Effector memory CD4-positive, alpha-beta T cell (primary cell): ENCODE measurements around the gene YTHDF1.

Experiments
- DNase-seq, 3 donors: peaks; one replicate each; pipeline ENCODE4 v3.0.0-alpha.2; 2020
- H3K27ac ChIP-seq: 2 replicates; pipeline ENCODE4 v1.7.0; 2013; ENCODE audit warnings: mild to moderate bottlenecking, low read length, moderate library complexity; ENCODE audit not compliant: insufficient read depth, poor library complexity, severe bottlenecking
- H3K27me3 ChIP-seq: replicated peaks from 2 replicates; pipeline ENCODE4 v1.7.0; 2013; ENCODE audit warnings: mild to moderate bottlenecking, low read length; ENCODE audit not compliant: insufficient read depth, control insufficient read depth, poor library complexity, severe bottlenecking
- H3K36me3 ChIP-seq: 2 replicates; pipeline ENCODE4 v1.7.0; 2013; ENCODE audit warnings: mild to moderate bottlenecking, low read length, moderate library complexity; ENCODE audit not compliant: control insufficient read depth, insufficient read depth
- H3K4me1 ChIP-seq: 2 replicates; pipeline ENCODE4 v1.7.0; 2013; ENCODE audit warnings: low read length, mild to moderate bottlenecking; ENCODE audit not compliant: control insufficient read depth, insufficient read depth, poor library complexity, severe bottlenecking
- H3K4me3 ChIP-seq: 2 replicates; pipeline ENCODE4 v1.7.0; 2013; ENCODE audit warnings: low read length, low read depth, mild to moderate bottlenecking; ENCODE audit not compliant: insufficient read depth, poor library complexity, severe bottlenecking
- H3K9me3 ChIP-seq: 2 replicates; pipeline ENCODE4 v1.7.0; 2013; ENCODE audit warnings: mild to moderate bottlenecking, low read length, moderate library complexity; ENCODE audit not compliant: control insufficient read depth

YTHDF1 gene

GRCh38 chr20:63212393-63212730 is 3.6 kb downstream of the YTHDF1 start:
- H3K27ac ChIP-seq: no peak overlapping the region
- H3K4me1 ChIP-seq: peaks cover 24% of the 10 kb centered on the region
- H3K9me3 ChIP-seq: no peaks in the 10 kb centered on the region
- no peaks in the 10 kb centered on the region for H3K27me3 ChIP-seq
- no peak overlapping the region for H3K4me3 ChIP-seq
- no peak for DNase-seq
- H3K36me3 ChIP-seq: peaks cover 55% of the 10 kb centered on the region

- no peaks in the 10 kb centered on the region for H3K9me3 ChIP-seq
- H3K36me3 ChIP-seq: peaks cover 70% of the 10 kb centered on the region
- no peak for DNase-seq
- no peak overlapping the region for H3K4me3 ChIP-seq
- H3K4me1 ChIP-seq: peaks cover 19% of the 10 kb centered on the region
- no peak overlapping the region for H3K27ac ChIP-seq
- H3K27me3 ChIP-seq: no peaks in the 10 kb centered on the region
Observed at GRCh38 chr20:63210011-63210605, 5.8 kb downstream of the YTHDF1 start.

GRCh38 chr20:63208346-63208909 is 7.5 kb downstream of the YTHDF1 start:
- Histone ChIP-seq H3K27ac (no peak overlapping the region), H3K27me3 (no peaks in the 10 kb centered on the region), H3K36me3 (peaks cover 81% of the 10 kb centered on the region), H3K9me3 (no peaks in the 10 kb centered on the region), H3K4me3 (no peak overlapping the region), H3K4me1 (peaks cover 12% of the 10 kb centered on the region)
- no peak for DNase-seq

GRCh38 chr20:63206878-63207277 is 9.1 kb downstream of the YTHDF1 start:
- H3K36me3 ChIP-seq: peaks cover 83% of the 10 kb centered on the region
- H3K27ac ChIP-seq: no peak overlapping the region
- H3K4me1 ChIP-seq: peaks cover 4% of the 10 kb centered on the region
- no peaks in the 10 kb centered on the region for H3K27me3 ChIP-seq
- no peaks in the 10 kb centered on the region for H3K9me3 ChIP-seq
- no peak overlapping the region for H3K4me3 ChIP-seq
- DNase-seq: no peak

GRCh38 chr20:63205896-63206295 is 10.0 kb downstream of the YTHDF1 start:
- Histone ChIP-seq H3K4me1 (peaks cover 3% of the 10 kb centered on the region), H3K9me3 (no peaks in the 10 kb centered on the region), H3K4me3 (no peak overlapping the region), H3K27me3 (no peaks in the 10 kb centered on the region), H3K27ac (no peak overlapping the region), H3K36me3 (peaks cover 79% of the 10 kb centered on the region)
- DNase-seq: no peak

- H3K9me3 ChIP-seq: no peaks in the 10 kb centered on the region
- H3K4me1 ChIP-seq: no peaks in the 10 kb centered on the region
- H3K36me3 ChIP-seq: peaks cover 69% of the 10 kb centered on the region
- H3K4me3 ChIP-seq: no peak overlapping the region
- H3K27ac ChIP-seq: no peak overlapping the region
- no peaks in the 10 kb centered on the region for H3K27me3 ChIP-seq
- no peak for DNase-seq
Observed at GRCh38 chr20:63204362-63204761, 11.6 kb downstream of the YTHDF1 start.

GRCh38 chr20:63202811-63203526 is 13.0 kb downstream of the YTHDF1 start:
- no peak overlapping the region for H3K27ac ChIP-seq
- H3K4me3 ChIP-seq: no peak overlapping the region
- no peak for DNase-seq
- H3K9me3 ChIP-seq: no peaks in the 10 kb centered on the region
- H3K36me3 ChIP-seq: peaks cover 59% of the 10 kb centered on the region
- no peaks in the 10 kb centered on the region for H3K27me3 ChIP-seq
- H3K4me1 ChIP-seq: no peaks in the 10 kb centered on the region

GRCh38 chr20:63202021-63202420 is 13.9 kb downstream of the YTHDF1 start:
- H3K27me3 ChIP-seq: no peaks in the 10 kb centered on the region
- no peak overlapping the region for H3K27ac ChIP-seq
- H3K4me1 ChIP-seq: no peaks in the 10 kb centered on the region
- H3K4me3 ChIP-seq: no peak overlapping the region
- H3K9me3 ChIP-seq: no peaks in the 10 kb centered on the region
- DNase-seq: no peak
- peaks cover 57% of the 10 kb centered on the region for H3K36me3 ChIP-seq

GRCh38 chr20:63198606-63199005 is 17.3 kb downstream of the YTHDF1 start:
- Histone ChIP-seq H3K4me1 (no peaks in the 10 kb centered on the region), H3K36me3 (peaks cover 46% of the 10 kb centered on the region), H3K27me3 (no peaks in the 10 kb centered on the region), H3K9me3 (no peaks in the 10 kb centered on the region), H3K27ac (no peak overlapping the region), H3K4me3 (no peak overlapping the region)
- DNase-seq: no peak

GRCh38 chr20:63196768-63197470 is 19.0 kb downstream of the YTHDF1 start:
- Histone ChIP-seq H3K9me3 (no peaks in the 10 kb centered on the region), H3K4me3 (no peak overlapping the region), H3K27me3 (no peaks in the 10 kb centered on the region), H3K4me1 (no peaks in the 10 kb centered on the region), H3K27ac (no peak overlapping the region), H3K36me3 (peaks cover 30% of the 10 kb centered on the region)
- no peak for DNase-seq
